HL-60 (cell line): Measurements from ENCODE around the gene NSL1.

Experiments used
- CTCF ChIP-seq: IDR thresholded peaks from one replicate; pipeline ENCODE4 v1.5.1; 2011; ENCODE audit warnings: low read length, control low read depth, inconsistent platforms; ENCODE audit not compliant: insufficient read depth
- POLR2AphosphoS5 ChIP-seq: IDR thresholded peaks from 2 replicates; pipeline ENCODE4 v1.6.1; 2012; ENCODE audit warnings: low read depth

GRCh38 chr1:212737559-212737958 is 54.0 kb downstream of the NSL1 start:
- TF ChIP-seq CTCF (no peak), POLR2AphosphoS5 (no peak)
